GM12874 (cell line): ENCODE results near the gene SVBP.

Experiments
- TF ChIP-seq, protein P1 (sequence below): IDR thresholded peaks from 2 replicates; pipeline ENCODE4 v1.5.1; 2011; ENCODE audit warnings: low read depth, mild to moderate bottlenecking, control low read depth, low read length, moderate library complexity; ENCODE audit not compliant: insufficient read depth

The SVBP gene

DNA sequence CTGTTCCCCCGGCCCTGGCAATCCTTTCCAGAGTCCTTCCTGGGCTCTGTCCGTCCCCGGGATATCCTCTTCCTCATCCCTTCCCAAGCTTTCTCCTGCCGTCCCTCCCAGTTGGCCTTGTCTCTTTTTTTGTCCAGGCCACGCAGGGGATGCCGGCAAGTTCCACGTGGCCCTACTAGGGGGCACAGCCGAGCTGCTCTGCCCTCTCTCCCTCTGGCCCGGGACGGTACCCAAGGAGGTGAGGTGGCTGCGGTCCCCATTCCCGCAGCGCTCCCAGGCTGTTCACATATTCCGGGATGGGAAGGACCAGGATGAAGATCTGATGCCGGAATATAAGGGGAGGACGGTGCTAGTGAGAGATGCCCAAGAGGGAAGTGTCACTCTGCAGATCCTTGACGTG is 13.4 kb upstream of the SVBP start:
- TF ChIP-seq, protein P1, sequence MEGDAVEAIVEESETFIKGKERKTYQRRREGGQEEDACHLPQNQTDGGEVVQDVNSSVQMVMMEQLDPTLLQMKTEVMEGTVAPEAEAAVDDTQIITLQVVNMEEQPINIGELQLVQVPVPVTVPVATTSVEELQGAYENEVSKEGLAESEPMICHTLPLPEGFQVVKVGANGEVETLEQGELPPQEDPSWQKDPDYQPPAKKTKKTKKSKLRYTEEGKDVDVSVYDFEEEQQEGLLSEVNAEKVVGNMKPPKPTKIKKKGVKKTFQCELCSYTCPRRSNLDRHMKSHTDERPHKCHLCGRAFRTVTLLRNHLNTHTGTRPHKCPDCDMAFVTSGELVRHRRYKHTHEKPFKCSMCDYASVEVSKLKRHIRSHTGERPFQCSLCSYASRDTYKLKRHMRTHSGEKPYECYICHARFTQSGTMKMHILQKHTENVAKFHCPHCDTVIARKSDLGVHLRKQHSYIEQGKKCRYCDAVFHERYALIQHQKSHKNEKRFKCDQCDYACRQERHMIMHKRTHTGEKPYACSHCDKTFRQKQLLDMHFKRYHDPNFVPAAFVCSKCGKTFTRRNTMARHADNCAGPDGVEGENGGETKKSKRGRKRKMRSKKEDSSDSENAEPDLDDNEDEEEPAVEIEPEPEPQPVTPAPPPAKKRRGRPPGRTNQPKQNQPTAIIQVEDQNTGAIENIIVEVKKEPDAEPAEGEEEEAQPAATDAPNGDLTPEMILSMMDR: no peak

DNA sequence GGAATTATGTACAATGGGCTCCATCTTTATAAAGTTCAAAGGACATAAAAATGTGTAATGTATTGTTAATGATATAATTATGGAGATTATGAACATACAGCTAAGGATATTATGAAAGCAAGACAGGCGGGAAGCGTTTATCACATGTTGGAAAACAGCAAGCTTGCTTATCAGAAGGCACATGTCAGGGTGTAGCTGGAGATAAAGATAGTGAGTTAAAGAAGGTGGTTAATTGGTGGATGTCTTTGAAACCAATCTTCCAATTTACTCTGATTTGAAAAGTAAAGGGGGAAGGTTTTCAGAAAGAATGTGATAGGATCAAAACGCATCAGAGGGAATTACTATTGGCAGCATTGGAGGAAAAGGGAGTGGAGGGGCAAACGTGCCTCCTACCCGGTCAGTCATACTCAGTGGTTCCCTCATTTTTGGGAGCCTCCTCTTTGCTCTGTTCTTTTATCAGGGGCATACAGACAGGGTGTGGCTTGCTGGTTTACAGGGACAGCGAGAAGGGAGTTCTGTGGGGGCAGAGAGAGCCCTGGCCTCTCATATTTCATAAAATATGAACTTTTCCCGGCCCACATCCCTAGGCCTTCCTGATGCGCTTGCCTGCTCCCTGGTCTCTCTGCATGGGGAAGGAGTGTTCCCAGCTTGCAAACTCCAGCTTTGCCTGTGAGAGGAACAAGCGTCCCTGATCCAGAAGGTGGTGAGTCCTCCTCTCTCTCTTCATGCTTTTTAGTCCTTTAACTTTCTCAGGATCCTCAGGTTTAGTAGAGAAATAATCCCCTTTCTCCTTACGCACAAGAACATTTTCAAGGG is 8.0 kb upstream of the SVBP start:
- TF ChIP-seq, protein P1: no peak

DNA sequence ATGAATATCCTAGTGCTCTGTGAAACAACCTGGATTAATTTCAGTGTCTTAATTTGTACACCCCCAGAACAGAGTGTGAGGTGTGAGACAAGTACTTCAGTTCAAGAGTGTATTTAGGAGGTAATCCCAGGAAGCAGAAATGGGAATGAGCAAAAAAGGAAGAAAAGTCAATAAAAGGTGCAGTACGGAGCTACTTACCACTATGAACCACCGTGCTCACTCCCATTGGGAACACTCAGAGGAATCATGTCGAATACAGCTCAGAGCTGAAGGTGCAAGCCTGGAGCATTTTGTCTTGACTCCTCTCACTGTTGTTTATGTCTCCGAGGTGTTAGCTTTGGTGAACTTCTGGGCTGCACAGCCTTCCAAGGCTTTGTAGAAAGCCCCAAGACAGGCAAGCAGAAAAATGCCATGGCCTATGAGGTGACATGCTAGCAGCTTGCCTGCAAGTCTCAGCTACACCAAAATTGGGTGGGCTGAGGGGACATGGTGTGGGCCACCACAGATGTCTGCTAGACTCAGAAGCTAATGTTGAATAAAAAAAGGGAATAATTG is 7.4 kb upstream of the SVBP start:
- TF ChIP-seq, protein P1: no peak

DNA sequence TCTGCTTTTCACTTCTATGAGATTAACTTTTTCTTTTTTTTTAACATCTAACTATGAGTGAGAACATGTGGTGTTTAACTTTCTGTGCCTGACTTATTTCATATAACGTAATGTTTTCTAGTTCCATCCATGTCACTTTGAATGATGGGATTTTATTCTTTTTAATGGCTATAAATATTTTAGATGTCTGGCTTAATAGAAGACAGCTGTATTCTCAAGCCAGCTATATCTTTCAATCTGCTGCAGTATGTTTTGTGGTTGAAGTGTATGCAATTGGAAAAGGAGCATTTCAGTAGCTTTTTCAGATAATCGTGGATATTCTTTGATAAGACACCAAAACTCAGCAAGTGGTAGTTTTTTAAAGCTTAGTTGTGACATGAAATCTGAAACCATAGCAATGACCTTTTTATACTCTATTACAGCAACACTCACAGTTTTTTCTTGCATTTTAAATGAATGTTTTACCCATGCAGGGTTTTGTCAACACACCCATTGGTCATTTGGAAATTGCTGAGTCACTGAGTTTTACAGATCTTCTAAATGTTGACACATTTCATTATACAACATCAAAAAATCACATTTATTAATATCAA is 5.7 kb upstream of the SVBP start:
- TF ChIP-seq, protein P1: no peak

DNA sequence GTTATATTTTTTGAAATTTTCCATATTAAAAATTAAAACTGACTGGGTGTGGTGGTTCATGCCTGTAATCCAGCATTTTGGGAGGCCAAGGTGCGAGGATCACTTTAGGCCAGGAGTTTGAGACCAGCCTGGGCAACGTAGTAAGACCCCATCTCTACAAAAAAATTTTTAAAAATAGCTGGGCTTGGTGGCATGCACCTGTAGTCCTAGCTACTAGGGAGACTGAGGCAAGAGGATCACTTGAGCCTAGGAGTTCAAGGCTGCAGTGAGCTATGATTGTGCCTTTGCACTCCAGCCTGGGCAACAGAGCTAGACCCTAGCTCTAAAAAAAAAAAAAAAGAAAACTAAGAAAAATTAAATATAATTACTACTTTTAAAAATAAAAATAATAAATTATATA is 4.5 kb upstream of the SVBP start:
- TF ChIP-seq, protein P1: no peak

DNA sequence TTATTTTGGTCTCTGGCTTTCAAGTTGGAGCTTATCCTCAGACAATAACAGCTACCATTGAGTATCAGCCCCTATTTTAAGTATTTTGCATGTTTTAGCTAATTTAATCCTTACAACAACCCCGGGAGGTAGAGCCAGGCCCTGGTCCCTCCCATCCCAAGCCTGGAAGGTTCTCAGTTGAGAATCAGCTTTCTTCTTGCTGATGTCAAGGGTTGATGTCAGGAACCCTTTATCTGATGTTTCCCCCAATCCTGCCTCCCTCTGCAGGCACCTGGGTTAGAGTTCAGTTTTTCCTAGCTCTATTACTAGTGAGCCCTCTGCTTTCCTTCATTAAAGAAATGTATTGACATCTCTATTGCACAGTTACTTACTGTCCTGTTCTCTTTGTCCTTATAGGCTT is 3.6 kb upstream of the SVBP start:
- TF ChIP-seq, protein P1: no peak

DNA sequence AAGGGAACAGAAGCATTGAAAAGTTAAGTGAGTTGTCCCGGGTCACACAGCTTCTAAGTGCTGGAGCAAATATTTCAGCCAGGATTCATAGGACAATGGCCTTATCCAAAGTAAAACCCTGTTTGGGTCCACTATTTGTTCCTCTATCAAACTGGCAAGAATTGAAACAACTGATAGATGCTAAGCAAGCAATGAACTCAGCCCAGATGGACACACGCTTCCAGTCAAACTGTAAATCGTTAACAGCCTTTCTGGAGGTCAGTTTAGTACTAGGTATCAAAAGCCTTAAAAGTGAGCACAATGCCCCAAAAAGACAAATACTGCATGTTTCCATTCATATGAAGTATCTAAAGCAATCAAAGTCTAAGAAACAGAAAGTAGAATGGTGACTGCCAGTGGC is 779 bp upstream of the SVBP start:
- TF ChIP-seq, protein P1: no peak
